SH-SY5Y (cell line): ENCODE data around the gene IMMP2L.

ENCODE experiments used
- GATA2 ChIP-seq: IDR thresholded peaks from 2 replicates; pipeline ENCODE4 v1.6.1; 2011; ENCODE audit warnings: mild to moderate bottlenecking, low read depth, low read length
- GATA3 ChIP-seq: IDR thresholded peaks from 2 replicates; pipeline ENCODE4 v1.6.1; 2011; ENCODE audit warnings: low read depth, mild to moderate bottlenecking, low read length, moderate library complexity

IMMP2L gene

DNA sequence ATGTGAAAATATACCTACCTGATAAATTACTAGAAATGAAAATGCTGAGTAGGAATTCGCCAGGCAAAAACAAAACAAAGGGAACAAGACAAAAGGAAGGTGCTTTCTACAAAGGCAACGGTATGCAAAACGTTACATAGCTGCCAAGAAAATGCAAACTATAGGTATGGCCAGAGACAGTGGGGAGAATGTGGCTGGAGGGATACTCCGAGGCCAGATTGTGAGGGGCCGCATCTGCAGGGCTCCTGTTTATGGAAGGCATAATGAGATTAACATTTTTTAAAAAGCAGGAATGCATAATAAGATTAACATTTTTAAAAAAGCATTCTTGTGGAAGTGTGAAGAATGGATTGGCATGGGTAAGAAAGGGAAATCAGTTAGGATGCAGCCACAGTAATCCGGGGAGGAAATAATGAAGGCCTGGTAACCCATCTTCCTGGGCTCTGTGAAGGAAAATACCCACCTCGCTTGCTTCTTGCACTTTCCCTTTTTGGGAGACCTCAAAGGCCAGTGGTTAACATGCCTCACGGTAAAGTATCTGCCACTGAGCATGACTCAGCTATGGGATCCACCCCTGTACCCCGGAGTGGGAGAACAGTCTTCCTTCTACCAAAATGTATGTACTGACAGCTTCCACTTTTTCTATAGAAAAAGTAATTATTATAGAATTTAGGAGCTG lies 617.2 kb downstream of the IMMP2L start:
- TF ChIP-seq GATA3 (no peak), GATA2 (no peak)

DNA sequence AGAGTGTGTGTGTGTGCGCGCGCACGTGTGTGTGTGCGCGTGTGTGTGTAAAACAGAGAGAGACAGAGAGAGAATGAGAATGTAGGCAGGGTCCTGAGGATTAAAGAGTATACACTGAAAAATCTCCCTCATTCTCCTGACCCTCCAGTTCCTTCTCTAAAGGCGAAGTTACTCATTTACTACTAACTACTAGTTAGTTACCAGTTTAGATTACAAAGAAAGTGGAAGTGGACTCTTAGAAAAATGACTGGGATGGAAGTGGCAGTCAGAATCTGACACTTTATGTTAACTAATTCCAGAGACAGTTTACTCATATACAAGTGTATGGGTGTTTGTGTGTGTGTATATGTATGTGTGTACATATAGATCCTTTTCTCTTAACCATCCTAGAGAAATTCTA lies 617.8 kb downstream of the IMMP2L start:
- TF ChIP-seq GATA3 (no peak), GATA2 (no peak)

DNA sequence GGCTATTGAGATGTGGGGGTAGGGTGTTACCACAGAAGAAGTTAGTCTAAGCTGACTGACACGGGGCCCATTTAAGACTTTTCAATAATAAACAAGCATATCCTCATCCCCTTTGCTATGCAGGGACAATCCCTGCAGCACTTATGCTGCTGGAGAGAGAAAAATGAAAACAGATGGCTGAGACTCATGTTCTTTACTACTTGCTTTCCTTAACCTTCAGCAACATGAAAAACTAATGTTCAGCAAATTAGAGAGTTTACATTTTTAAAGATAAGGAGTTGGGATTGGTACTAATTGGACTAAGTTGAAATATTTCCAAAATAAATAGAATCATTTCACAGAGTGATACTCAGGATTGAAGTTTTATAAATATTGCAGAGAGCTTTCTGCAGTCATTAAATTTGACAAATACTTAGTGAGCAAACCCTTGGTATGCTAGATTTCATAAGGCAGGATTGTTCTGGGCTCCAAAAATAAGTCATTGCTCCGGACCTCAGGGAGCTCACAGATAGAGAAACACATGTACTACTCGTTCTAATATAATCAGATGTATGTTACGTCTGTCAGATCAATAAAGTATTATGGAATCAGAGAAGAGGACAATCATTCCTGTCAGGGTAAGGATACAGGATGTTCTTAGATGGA lies 618.5 kb downstream of the IMMP2L start:
- TF ChIP-seq GATA2 (no peak), GATA3 (no peak)

DNA sequence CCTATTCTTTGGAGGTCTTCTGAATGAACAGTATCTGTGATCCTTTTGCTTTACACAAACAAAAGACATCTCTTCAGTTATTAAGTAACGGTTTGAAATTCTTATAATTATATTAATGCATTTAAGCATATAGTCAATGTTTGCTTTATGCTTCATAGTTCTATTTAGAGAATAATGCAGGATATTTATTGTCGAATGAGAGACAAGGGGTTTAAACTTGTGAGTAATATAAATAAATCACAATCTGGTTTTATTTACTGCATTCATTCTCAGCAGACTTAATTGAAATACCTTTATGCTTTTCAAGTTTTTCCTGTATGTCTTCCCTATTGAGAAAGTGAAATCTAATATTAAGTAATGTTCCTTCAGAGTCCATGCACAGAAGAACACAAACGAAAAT lies 620.9 kb downstream of the IMMP2L start:
- TF ChIP-seq GATA2 (no peak), GATA3 (no peak)

DNA sequence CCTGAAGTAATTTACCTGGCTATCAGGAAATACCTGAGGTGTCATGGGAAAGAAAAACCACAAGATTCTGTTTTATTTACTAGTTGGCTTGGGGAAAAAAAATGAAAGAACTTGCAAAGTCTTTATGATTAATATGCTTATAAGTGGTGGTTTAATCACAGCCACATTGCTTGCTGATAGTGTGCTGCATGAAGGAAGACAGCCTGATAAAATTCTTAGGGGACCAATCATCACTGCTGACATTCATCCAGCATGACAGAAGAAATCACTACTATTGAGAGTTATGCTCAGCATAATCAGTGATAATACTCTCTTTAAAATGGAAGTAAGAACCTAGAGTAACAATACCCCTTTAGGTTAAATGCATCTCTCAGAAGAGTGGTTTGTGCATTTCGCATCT lies 621.5 kb downstream of the IMMP2L start:
- no peak for TF ChIP-seq GATA2
- TF ChIP-seq GATA3: no peak

DNA sequence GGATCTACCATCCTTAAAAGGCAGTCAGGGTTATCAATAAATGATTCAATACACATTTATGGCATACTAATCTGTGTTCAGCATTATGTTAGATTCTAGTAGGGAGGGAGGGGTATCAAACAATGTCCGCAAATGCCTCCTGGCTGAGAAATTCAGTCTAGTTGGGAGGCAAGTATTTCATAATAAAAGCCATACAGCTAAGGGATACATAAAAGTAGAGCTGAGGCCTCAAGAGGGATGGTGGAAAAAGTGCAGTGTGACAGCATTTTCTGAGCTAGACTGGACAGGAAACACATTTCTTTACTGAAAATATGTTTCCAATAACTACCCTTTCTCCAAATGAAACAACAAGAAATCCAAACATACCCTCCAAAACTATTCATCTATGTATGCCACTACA lies 624.1 kb downstream of the IMMP2L start:
- TF ChIP-seq GATA3 (no peak), GATA2 (no peak)

DNA sequence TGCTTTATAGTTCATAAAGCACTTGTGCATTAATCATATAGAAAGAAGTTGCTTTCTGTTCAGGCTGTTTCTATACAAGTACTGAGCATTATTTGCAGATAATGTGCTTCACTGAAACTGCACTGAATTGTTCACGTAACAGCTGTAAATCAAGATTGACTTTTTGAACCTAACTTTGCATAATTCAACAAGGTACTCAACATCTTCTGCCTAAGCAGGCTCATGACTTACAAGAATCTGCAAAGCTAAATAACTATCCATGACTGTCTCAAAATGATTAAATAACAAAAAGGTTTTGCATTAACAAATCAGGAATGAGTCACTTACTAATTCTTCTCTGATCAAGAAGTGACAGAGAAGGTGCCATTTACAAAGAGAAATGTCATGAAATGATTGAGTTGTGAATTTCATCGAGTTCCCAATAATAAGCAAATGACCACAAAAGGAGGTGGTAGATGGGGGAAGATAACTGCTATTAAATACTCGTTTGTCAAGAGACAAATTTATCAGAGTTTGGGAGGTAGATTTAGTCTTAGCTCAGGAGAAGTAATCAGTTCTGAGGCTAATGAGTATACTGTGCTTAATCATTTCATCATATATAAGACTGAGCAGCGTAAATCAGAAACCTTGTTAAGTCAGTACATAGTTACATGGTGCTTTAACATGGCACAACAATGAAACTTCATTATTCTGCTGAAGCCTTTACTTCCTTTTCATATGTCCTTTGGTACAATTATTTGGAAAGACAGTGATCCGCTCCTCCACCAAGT lies 632.6 kb downstream of the IMMP2L start:
- TF ChIP-seq GATA3 (no peak), GATA2 (no peak)

DNA sequence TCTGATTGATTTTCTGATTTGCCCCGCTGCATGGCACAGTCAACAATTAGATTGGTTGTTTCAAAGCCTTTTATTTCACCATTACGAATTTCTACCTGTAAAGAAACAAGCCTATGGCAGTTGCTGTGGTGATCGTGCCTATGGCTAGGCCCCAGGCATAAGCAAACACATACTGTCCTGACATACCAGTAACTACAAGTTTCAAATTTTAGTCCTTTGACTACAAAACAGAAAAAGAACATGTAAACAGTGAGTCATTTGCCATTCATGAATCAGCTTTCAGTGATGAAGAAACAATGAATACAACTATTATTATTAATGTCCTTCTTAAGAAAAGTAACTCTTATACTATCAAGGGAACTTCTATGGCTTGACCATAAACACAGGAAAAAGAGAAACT lies 639.4 kb downstream of the IMMP2L start:
- TF ChIP-seq GATA3 (no peak), GATA2 (no peak)

DNA sequence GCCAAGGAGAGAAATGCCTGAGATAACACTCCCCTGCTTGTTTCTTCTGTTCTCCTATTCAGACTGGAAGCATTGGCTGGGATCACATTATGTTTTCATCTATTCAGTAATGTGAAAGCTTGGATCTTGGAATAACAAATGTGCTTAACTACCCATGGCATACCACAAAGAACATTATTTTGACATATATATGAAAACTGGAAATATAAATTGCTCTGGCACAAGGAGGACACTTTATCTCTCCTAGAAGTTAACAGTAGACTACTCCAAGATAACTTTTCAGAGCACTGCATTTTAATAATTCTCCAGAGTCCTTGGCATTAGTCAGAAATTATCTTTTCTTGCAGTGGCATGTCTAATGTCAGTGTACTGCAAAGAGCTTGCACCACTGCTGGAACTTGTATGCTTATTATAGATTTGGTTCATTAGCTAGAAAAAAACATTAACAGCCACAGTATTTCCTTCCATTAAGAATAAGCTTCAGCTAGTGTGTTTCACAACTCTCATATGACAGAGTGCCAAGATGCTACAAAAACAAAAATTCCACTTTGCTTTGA lies 640.6 kb downstream of the IMMP2L start:
- no peak for TF ChIP-seq GATA2
- TF ChIP-seq GATA3: no peak

DNA sequence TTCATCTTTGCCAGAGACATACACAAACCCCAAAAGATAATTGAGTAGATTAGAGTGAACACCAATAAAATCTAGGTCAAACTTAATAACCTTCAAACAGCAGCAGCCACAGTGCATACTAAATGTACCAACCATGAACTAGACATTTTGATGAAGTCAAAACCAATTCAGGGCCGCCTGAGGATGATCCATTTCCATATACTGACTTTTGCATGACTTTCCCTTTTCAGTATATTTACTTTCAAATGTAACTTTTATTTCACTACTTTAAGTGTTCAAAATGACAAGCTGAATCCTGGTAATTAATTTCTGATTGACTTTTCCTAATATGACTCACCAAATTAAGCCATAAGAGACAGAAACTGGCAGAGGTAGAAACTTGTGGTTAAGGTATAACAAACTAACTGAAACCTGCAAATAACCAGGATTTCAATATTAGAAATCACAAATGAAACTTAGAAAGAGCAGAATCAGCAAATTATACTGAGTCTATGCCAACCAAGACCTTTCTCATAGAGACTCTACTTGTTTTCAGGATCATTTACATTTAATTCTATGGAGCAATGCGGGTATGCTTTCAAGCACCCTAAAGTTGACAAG lies 643.2 kb downstream of the IMMP2L start:
- TF ChIP-seq GATA3 (no peak), GATA2 (no peak)

DNA sequence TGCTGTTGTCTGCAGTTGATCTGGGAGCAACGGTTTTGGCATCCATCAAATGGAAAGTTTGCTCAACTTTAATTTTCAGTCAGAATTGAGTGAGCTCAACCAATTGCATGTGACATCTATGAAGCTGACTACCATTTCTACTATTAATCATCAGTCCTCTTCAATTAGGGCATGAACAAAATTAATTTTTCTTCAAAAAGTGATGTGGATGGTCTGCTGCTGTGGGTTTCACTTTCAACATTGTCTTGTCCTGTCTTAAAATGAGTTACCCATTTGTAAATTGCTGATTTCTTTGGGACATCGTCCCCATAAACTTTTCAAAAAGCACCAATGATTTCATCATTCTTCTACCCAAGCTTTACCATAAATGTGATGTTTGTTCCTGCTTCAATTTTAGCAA lies 648.0 kb downstream of the IMMP2L start:
- TF ChIP-seq GATA3: no peak
- no peak for TF ChIP-seq GATA2

DNA sequence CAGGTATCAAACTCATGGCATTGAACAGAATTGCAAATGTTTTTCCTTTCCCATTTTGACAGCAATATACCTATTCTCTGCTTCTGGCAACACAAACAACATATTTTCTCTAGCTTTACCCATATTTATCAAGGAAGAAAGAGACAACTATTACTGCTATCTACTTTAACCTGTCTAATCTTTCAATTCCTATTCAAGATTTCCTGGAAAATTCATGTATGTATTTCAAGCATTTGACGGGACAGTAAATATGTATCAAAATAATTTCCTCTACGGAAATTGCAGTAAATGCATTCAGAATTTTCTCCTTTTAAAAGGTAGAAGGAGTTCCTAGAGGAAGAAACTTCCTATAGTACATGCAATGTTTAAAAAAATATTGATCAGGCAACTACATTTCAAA lies 650.7 kb downstream of the IMMP2L start:
- TF ChIP-seq GATA3 (no peak), GATA2 (no peak)

DNA sequence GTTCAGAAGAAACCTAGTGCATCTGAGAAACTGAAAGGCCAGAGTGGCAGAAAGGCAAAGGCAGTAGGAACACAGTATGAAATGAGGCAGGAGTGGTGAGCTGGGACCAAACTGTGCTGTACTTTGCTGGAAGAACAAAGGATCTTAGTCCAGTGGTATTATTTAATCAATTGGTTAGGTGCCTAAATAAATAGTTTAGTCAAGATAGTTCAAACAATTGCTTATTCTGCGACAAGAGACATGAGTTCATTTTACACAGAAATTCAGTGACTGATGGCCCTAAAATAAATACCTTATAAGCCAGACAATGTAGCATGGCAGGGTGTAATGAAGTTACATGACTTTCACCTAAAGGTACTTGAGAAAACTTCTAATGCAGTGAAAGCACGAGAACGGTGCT lies 653.2 kb downstream of the IMMP2L start:
- TF ChIP-seq GATA3: no peak

DNA sequence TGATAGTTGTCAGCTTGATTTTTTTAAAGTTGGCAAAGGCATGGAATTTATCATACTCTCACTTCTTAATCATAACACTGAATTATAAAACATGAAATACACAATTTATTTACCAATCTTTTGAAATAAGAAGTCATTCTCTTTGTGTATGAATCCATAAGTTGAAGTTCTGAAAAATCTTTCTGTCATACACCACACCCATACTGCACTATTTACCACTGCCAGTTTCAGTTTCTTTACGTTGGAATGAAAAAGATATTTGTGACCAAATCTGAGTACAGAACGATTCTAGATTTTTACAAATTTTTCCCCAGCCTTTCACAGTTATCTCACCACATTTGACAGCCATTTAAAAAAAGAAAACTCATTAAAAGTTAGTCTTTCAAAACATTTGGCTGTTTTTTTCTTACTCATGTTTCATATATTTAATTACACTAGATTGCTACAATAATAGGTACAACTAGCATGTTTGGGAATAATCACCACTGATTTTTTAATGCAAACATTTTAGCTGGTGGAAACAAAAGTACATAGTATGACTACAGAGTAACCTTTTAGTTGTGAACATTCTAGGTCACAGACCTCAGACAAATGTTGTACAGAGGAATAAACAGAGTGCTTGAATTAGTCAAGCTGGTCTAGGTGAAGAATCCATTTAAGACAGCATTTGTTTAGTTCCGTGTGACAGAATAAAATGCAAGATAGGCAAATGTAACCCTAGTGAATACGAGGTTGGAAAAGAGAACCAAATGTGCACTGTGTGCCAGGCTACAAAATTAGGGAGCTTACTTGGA lies 656.3 kb downstream of the IMMP2L start:
- TF ChIP-seq GATA2: no peak
- no peak for TF ChIP-seq GATA3
